ENCODE data around the gene PLA2G15. TPM values are rescaled to one million over a fixed set of nuclear protein-coding genes. Genes with fewer than 3 reads are reported as not detected.

PLA2G15 gene
- total and polyA plus RNA-seq, 2 of the 13 experiments (the other 11 are each of a cell fraction or from before 2014, with no cell fraction given), result 14.4 to 23.7 TPM

- TF ChIP-seq ZNF326 (CRISPR knock-in tag; IDR thresholded peaks at IDR 0.05; ENCODE audit: borderline replicate concordance) (no peak), KAT8 (CRISPR knock-in tag; IDR thresholded peaks at IDR 0.05) (peak; percentile 75), RFX5 (IDR thresholded peaks at IDR 0.05; ENCODE audit: low read depth, low read length) (no peak), FOXK1 (CRISPR knock-in tag; IDR thresholded peaks at IDR 0.05; ENCODE audit: borderline replicate concordance, low read depth) (peak; percentile 88), RBM22 (optimal IDR thresholded peaks at IDR 0.05; ENCODE audit: low read length) (peak; percentile 90), HDAC2 (CRISPR knock-in tag; IDR thresholded peaks at IDR 0.05) (peak; percentile 96), MXD1 (CRISPR knock-in tag; IDR thresholded peaks at IDR 0.05) (no peak), HDAC6 (IDR thresholded peaks at IDR 0.05; ENCODE audit: low read depth, low read length) (no peak), ZNF281 (CRISPR knock-in tag; IDR thresholded peaks at IDR 0.05; ENCODE audit: borderline replicate concordance) (peak; percentile 65; the same call in 1 of the 2 replicates), ZNF253 (CRISPR knock-in tag; IDR thresholded peaks at IDR 0.05; ENCODE audit: borderline replicate concordance) (no peak), FOXO4 (CRISPR knock-in tag; conservative IDR thresholded peaks at IDR 0.05) (no peak), AGO2 (optimal IDR thresholded peaks at IDR 0.05; ENCODE audit: low read depth, low read length) (no peak), REXO4 (CRISPR knock-in tag; IDR thresholded peaks at IDR 0.05; ENCODE audit: borderline replicate concordance) (no peak), HBP1 (CRISPR knock-in tag; IDR thresholded peaks at IDR 0.05; ENCODE audit: low read depth) (peak; percentile 88), ZNF709 (CRISPR knock-in tag; IDR thresholded peaks at IDR 0.05) (no peak), UBTF (CRISPR knock-in tag; IDR thresholded peaks at IDR 0.05) (peak; percentile 58; the same call in 1 of the 2 replicates), RXRA (CRISPR knock-in tag; IDR thresholded peaks at IDR 0.05) (peak; percentile 92), ZNF124 (CRISPR knock-in tag; IDR thresholded peaks at IDR 0.05) (peak; percentile 65; the same call in 1 of the 2 replicates), ZNF570 (CRISPR knock-in tag; IDR thresholded peaks at IDR 0.05; ENCODE audit: borderline replicate concordance) (no peak), SALL2 (CRISPR knock-in tag; IDR thresholded peaks at IDR 0.05) (no peak)
- TF ChIP-seq, protein P1, sequence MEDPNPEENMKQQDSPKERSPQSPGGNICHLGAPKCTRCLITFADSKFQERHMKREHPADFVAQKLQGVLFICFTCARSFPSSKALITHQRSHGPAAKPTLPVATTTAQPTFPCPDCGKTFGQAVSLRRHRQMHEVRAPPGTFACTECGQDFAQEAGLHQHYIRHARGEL (CRISPR knock-in tag; IDR thresholded peaks at IDR 0.05), result 0 out of 2 replicates have a peak, but pooled peaks have one; percentile 53
Measured at GRCh38 chr16:68281368-68282063, 36.3 kb downstream of the PLA2G15 start (continued).

All from HepG2 (cell line).